ENCODE data around the gene ADRA2A.

Gene ADRA2A

GRCh38 chr10:111093741-111094380 lies 17.0 kb downstream of the ADRA2A start:
- Histone ChIP-seq H3K9ac (ENCODE audit: insufficient read length, low read depth) (no peak overlapping the region), H3K9me3 (ENCODE audit: insufficient read depth, low read length) (no peaks in the 10 kb centered on the region), H3K27me3 (ENCODE audit: insufficient read depth, insufficient read length) (no peaks in the 10 kb centered on the region), H3K36me3 (ENCODE audit: insufficient read depth, insufficient read length, low read length) (no peaks in the 10 kb centered on the region), H3K4me3 (ENCODE audit: insufficient read length, low read depth) (no peak overlapping the region), H3K4me1 (ENCODE audit: insufficient read depth, insufficient read length) (no peaks in the 10 kb centered on the region)
- no peak for DNase-seq (ENCODE audit: low read depth, low spot score)
- TF ChIP-seq YY1 (IDR thresholded peaks at IDR 0.05; ENCODE audit: insufficient read depth, insufficient read length), result no peak
- no peak for TF ChIP-seq ZNF274 (IDR thresholded peaks at IDR 0.05; ENCODE audit: low read depth, low read length)
- no peak for TF ChIP-seq SUZ12 (IDR thresholded peaks at IDR 0.05; ENCODE audit: extremely low read depth, insufficient read depth, insufficient read length)

DNA sequence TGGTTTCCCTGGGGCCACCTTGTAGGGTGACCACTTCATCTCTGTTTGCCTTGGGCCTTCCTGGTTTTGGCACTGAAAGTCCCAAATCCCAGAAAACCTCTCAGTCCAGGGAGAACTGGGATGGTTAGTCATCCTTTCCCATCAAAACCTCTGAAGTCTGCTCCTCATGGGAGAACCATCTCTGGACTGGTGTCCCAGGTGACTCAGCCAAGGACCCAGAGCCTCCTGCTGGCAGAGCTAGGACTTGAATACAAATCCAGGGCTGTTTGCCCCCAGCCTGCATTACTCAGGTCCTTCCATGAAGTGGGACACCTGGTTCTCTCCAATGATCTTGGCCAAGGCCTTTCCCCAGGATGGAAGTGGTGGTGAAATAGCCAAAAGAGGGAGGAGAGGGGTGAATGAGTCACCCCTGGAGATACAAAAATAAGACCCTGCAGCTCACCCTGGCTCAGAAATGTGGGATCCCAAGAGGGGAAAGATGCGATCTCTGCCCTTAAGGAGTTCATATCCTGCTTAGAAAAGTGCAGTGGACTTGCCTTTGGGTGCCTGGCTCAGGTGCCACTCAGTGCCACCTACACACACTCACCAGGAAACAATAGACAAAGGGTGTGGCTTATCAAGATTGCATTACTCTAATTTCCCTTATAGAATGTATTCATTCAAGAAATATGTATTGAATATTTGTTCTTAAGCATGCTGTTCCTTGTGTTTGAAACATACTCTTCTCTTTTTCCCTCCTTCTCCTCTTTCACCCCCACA lies 22.0 kb downstream of the ADRA2A start:
- no peak overlapping the region for H3K4me3 ChIP-seq (ENCODE audit: insufficient read length, low read depth)
- H3K9me3 ChIP-seq (ENCODE audit: insufficient read depth, low read length), result no peaks in the 10 kb centered on the region
- H3K9ac ChIP-seq (ENCODE audit: insufficient read length, low read depth), result no peak overlapping the region
- no peaks in the 10 kb centered on the region for H3K27me3 ChIP-seq (ENCODE audit: insufficient read depth, insufficient read length)
- H3K4me1 ChIP-seq (ENCODE audit: insufficient read depth, insufficient read length), result peaks cover 3% of the 10 kb centered on the region
- TF ChIP-seq YY1 (IDR thresholded peaks at IDR 0.05; ENCODE audit: insufficient read depth, insufficient read length) (no peak), SUZ12 (IDR thresholded peaks at IDR 0.05; ENCODE audit: extremely low read depth, insufficient read depth, insufficient read length) (no peak), ZNF274 (IDR thresholded peaks at IDR 0.05; ENCODE audit: low read depth, low read length) (no peak)
- no peak for DNase-seq (ENCODE audit: low read depth, low spot score)
- H3K36me3 ChIP-seq (ENCODE audit: insufficient read depth, insufficient read length, low read length), result no peaks in the 10 kb centered on the region

DNA sequence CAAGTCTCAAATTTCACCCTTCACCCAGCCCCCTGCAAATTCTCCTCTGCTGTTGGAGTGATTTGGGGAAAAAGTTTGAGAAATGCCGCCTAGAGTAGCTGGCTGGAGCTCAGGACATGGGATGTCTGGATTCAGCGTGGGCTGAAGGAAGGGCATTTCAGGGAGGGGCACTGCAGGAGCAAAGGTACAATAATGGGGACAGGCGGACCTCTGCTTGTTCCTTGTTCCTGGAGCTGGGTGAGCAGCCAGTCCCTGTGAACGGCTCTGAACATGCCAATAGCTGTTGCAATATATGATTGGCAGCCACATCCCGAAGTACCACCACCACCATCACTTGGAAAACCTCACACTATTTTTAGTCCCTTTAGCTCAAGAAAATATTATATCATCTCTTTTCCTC lies 23.4 kb downstream of the ADRA2A start:
- no peak overlapping the region for H3K4me3 ChIP-seq (ENCODE audit: insufficient read length, low read depth)
- peaks cover 3% of the 10 kb centered on the region for H3K4me1 ChIP-seq (ENCODE audit: insufficient read depth, insufficient read length)
- no peaks in the 10 kb centered on the region for H3K27me3 ChIP-seq (ENCODE audit: insufficient read depth, insufficient read length)
- no peaks in the 10 kb centered on the region for H3K9me3 ChIP-seq (ENCODE audit: insufficient read depth, low read length)
- H3K36me3 ChIP-seq (ENCODE audit: insufficient read depth, insufficient read length, low read length), result no peaks in the 10 kb centered on the region
- TF ChIP-seq YY1 (IDR thresholded peaks at IDR 0.05; ENCODE audit: insufficient read depth, insufficient read length) (no peak), SUZ12 (IDR thresholded peaks at IDR 0.05; ENCODE audit: extremely low read depth, insufficient read depth, insufficient read length) (no peak), ZNF274 (IDR thresholded peaks at IDR 0.05; ENCODE audit: low read depth, low read length) (no peak)
- DNase-seq (ENCODE audit: low read depth, low spot score), result no peak
- no peak overlapping the region for H3K9ac ChIP-seq (ENCODE audit: insufficient read length, low read depth)

- Histone ChIP-seq H3K4me3 (ENCODE audit: insufficient read length, low read depth) (no peak overlapping the region), H3K9ac (ENCODE audit: insufficient read length, low read depth) (no peak overlapping the region), H3K9me3 (ENCODE audit: insufficient read depth, low read length) (no peaks in the 10 kb centered on the region), H3K27me3 (ENCODE audit: insufficient read depth, insufficient read length) (no peaks in the 10 kb centered on the region), H3K36me3 (ENCODE audit: insufficient read depth, insufficient read length, low read length) (no peaks in the 10 kb centered on the region), H3K4me1 (ENCODE audit: insufficient read depth, insufficient read length) (peaks cover 3% of the 10 kb centered on the region)
- no peak for DNase-seq (ENCODE audit: low read depth, low spot score)
- TF ChIP-seq YY1 (IDR thresholded peaks at IDR 0.05; ENCODE audit: insufficient read depth, insufficient read length), result no peak
- TF ChIP-seq SUZ12 (IDR thresholded peaks at IDR 0.05; ENCODE audit: extremely low read depth, insufficient read depth, insufficient read length), result no peak
- no peak for TF ChIP-seq ZNF274 (IDR thresholded peaks at IDR 0.05; ENCODE audit: low read depth, low read length)
These were observed 25.0 kb downstream of the ADRA2A start for GRCh38 chr10:111101796-111102195.

GRCh38 chr10:111102359-111102837 lies 25.6 kb downstream of the ADRA2A start:
- H3K9me3 ChIP-seq (ENCODE audit: insufficient read depth, low read length), result no peaks in the 10 kb centered on the region
- no peaks in the 10 kb centered on the region for H3K27me3 ChIP-seq (ENCODE audit: insufficient read depth, insufficient read length)
- H3K4me3 ChIP-seq (ENCODE audit: insufficient read length, low read depth), result no peak overlapping the region
- H3K4me1 ChIP-seq (ENCODE audit: insufficient read depth, insufficient read length), result peaks cover 3% of the 10 kb centered on the region
- no peak for TF ChIP-seq ZNF274 (IDR thresholded peaks at IDR 0.05; ENCODE audit: low read depth, low read length)
- no peak for TF ChIP-seq YY1 (IDR thresholded peaks at IDR 0.05; ENCODE audit: insufficient read depth, insufficient read length)
- no peak for TF ChIP-seq SUZ12 (IDR thresholded peaks at IDR 0.05; ENCODE audit: extremely low read depth, insufficient read depth, insufficient read length)
- H3K9ac ChIP-seq (ENCODE audit: insufficient read length, low read depth), result no peak overlapping the region
- DNase-seq (ENCODE audit: low read depth, low spot score), result no peak
- H3K36me3 ChIP-seq (ENCODE audit: insufficient read depth, insufficient read length, low read length), result no peaks in the 10 kb centered on the region

GRCh38 chr10:111103196-111103840 lies 26.5 kb downstream of the ADRA2A start:
- no peaks in the 10 kb centered on the region for H3K36me3 ChIP-seq (ENCODE audit: insufficient read depth, insufficient read length, low read length)
- H3K27me3 ChIP-seq (ENCODE audit: insufficient read depth, insufficient read length), result no peaks in the 10 kb centered on the region
- H3K4me3 ChIP-seq (ENCODE audit: insufficient read length, low read depth), result no peak overlapping the region
- no peaks in the 10 kb centered on the region for H3K9me3 ChIP-seq (ENCODE audit: insufficient read depth, low read length)
- TF ChIP-seq SUZ12 (IDR thresholded peaks at IDR 0.05; ENCODE audit: extremely low read depth, insufficient read depth, insufficient read length) (no peak), YY1 (IDR thresholded peaks at IDR 0.05; ENCODE audit: insufficient read depth, insufficient read length) (no peak), ZNF274 (IDR thresholded peaks at IDR 0.05; ENCODE audit: low read depth, low read length) (no peak)
- H3K9ac ChIP-seq (ENCODE audit: insufficient read length, low read depth), result no peak overlapping the region
- no peak for DNase-seq (ENCODE audit: low read depth, low spot score)
- H3K4me1 ChIP-seq (ENCODE audit: insufficient read depth, insufficient read length), result peaks cover 3% of the 10 kb centered on the region

DNA sequence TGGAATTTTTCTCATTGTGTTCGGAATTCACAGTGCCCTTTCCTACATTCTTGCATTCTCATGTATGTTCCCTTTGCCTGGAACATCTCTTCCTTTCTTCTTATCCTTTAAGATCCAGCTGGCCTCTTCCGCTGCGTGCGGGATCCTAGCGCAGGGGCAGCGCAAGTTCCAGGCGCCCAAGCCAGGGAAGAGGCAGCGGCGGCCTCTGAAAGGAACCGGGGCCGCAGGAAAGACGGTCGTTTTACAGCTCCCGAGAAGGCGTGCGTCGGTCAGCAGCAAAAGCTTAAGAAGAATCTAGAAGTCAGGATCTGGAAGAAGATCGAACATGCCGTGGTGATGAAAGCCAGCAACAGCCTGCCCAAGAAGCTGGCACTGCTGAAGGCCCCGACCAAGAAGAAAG lies 28.0 kb downstream of the ADRA2A start:
- TF ChIP-seq ZNF274 (IDR thresholded peaks at IDR 0.05; ENCODE audit: low read depth, low read length), result no peak
- no peak for TF ChIP-seq SUZ12 (IDR thresholded peaks at IDR 0.05; ENCODE audit: extremely low read depth, insufficient read depth, insufficient read length)
- TF ChIP-seq YY1 (IDR thresholded peaks at IDR 0.05; ENCODE audit: insufficient read depth, insufficient read length), result no peak

More for the DNA sequence above, 28.0 kb downstream of the ADRA2A start:
- H3K9ac ChIP-seq (ENCODE audit: insufficient read length, low read depth), result no peak overlapping the region
- DNase-seq (ENCODE audit: low read depth, low spot score), result no peak
- no peak overlapping the region for H3K4me3 ChIP-seq (ENCODE audit: insufficient read length, low read depth)
- H3K9me3 ChIP-seq (ENCODE audit: insufficient read depth, low read length), result no peaks in the 10 kb centered on the region
- H3K4me1 ChIP-seq (ENCODE audit: insufficient read depth, insufficient read length), result peaks cover 3% of the 10 kb centered on the region
- no peaks in the 10 kb centered on the region for H3K36me3 ChIP-seq (ENCODE audit: insufficient read depth, insufficient read length, low read length)
- H3K27me3 ChIP-seq (ENCODE audit: insufficient read depth, insufficient read length), result no peaks in the 10 kb centered on the region

Data from NT2/D1 (cell line).